CD4-positive, alpha-beta T cell treated with Interleukin-21 for 1 hour (primary cell): ENCODE results near the gene PTBP2.
A peak's percentile ranks its signal among the peaks of the same experiment; 100 is the strongest.

Experiments used
- DNase-seq: peaks from one replicate; pipeline ENCODE4 v3.0.0-alpha.2; 2020

Gene PTBP2

DNA sequence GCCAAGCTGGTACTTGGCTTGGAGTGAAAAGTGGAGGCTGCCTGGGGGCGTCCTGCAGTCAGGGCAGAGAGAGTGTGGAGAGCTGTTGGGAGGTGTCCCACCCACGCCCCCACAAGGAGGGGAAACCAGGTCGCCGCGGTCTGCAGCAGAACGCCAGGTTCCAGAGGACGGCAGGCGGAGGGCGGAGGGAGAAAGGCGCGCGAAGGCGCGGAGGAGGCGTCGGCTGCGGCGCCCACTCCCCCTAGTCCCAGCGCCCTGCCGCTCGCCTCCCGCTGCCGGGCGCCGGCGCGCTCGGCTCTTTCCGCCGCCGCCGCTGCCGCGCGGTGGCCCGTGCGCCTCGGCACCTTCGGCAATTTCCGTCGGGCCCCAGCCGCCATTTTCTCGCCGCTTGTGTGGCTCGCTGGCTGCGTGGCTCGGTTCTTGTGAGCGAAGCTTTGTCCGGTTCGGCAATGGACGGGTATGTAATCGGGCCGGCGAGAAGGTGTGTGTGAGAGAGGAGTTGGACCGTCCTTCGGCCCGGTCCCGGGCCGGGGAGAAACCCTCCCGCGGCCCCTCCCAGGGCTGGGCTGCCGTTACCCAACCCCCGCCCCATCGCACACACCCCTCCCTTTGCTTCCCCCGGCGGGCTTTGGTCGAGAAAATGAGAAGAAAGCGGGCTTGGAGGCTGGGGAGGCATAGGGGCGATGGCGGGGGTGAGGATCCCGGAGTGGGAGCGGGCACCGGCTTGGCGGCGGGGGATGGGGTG is at the start of gene PTBP2:
Gene PTBP2, plus strand, starts transcription at position 369 of the 745 bp plus-strand sequence. Its CDS starts 81 bp downstream, at position 450.
- peak; percentile 82 for DNase-seq

DNA sequence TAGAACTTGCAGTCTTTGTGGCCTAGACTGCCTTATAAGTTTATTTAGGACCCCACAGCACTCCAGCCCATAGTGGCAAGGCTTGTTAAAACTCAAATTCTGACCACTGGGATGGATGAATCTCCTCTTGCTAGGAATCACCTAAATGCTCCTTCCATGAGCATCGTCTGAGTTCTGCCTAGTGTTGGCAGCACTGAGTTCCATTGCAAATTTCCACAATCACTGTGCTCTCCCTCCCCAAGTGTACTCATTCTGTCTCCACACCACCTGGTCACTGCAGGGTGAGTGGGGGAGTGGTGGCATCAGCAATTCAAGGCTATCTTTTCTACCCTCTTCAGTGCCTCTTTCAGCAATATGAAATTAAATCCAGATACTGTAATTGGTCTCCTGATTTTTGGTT is 46.7 kb upstream of the PTBP2 start:
- DNase-seq = no peak

DNA sequence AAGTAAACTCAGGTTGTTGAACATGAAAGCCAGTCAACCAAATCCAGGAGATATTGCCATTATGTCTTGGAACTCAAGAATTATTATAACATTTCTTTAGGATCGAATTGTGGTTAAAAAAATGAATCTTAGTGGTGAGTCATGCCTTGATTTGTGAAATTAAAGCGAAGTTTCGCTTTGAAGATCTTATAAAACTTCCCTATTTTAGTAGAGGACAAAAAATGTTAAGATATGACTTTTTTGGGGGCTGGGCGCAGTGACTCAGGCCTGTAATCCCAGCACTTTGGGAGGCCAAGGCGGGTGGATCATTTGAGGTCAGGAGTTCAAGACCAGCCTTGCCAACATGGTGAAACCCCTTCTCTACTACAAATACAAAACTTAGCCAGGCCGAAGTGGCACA is 39.5 kb upstream of the PTBP2 start:
- no peak for DNase-seq

DNA sequence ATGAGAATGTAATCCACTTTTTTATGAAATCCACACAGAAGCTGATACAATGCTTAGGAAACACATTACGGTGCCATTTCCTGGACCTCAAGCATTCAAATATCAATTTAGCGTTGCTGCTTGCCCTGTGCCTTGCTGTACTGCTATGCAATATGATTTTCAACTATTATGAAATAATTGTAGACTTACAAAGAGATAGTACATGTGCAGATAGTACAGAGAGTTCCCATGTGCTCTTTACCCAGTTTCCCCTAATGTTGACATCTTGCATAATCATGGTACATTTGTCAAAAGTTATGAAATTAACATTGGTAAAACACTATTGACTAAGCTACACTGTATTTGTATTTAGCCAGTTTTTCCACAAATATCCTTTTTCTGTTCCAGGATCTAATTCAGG is 37.7 kb upstream of the PTBP2 start:
- no peak for DNase-seq

GRCh38 chr1:96684744-96685143 is 36.8 kb upstream of the PTBP2 start:
- DNase-seq = no peak

GRCh38 chr1:96688767-96689166 is 32.8 kb upstream of the PTBP2 start:
- DNase-seq = no peak

DNA sequence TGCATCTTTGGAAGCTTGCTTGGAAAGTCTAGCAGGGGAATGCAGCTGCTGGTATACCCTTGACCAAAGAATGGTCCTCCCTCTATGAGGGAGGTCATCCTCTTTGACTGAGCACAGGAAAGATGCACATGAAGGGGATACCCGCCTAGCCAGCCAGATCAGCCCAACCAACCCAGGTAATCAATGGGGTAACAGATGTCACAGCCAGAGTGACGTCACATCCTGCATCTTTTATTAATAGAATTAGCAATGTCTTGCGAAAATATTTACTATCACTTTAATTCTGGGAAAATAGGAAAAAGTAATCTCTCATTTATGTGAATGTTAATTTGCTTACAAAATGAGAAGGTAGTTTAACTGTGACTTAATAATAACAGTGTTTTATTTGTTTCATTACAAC is 25.6 kb upstream of the PTBP2 start:
- no peak for DNase-seq

GRCh38 chr1:96698342-96698983 is 23.1 kb upstream of the PTBP2 start:
- no peak for DNase-seq

GRCh38 chr1:96703186-96703585 is 18.4 kb upstream of the PTBP2 start:
- DNase-seq = no peak

GRCh38 chr1:96707023-96707422 is 14.6 kb upstream of the PTBP2 start:
- DNase-seq = no peak

- no peak for DNase-seq
Measured at GRCh38 chr1:96708482-96708881, 13.1 kb upstream of the PTBP2 start.

DNA sequence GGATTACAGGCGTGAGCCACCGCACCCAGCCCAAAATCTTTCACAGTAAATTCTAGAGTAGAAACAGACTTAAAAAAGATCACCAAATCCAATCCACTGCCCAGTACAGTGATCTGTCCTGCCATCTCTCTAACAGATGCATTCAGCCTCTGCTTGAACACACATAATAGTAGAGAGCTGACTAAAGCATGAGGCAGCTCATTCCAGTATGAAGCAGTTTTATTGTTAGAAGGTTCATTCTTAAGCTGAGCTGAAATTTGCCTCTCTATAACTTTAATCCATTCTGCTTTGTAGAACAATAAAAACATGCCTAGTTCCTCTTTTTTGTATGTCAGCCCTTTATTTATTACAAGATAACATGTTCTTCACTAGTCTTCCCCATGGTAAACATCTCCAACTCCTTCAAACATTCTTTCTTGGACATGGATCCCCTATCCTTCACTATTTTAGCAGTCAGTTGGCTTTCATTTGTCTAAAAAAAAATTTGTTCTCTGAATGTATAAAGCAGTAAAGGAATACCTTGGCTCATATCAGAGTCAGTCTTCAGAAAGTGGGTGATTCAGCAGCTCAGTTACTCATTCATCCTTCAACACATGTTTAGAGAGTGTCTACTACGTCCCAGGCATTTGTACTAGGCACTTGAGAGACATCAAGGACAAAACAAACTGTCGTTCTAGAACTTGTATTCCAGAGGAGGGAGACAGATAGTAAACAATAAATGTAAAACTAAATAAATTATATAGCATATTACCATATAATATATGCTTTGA is 10.7 kb upstream of the PTBP2 start:
- no peak for DNase-seq

DNA sequence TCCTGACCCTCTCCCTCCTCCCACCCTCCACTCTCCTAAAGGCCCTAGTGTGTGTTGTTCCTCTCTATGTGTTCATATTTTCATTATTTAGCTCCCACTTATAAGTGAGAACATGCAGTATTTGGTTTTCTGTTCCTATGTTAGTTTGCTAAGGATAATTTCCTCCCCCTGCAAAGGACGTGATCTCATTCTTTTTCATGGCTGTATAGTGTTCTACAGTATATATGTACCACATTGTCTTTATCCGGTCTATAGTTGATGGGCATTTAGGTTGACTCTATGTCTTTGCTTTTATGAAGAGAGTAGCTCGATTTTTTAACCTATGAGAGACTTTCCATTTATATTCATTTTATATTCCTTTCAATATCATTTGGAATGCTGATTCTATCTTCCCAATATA is 7.9 kb upstream of the PTBP2 start:
- DNase-seq = no peak

GRCh38 chr1:96714881-96715280 is 6.7 kb upstream of the PTBP2 start:
- no peak for DNase-seq

- DNase-seq = no peak
Measured at GRCh38 chr1:96715482-96715881, 6.1 kb upstream of the PTBP2 start.

DNA sequence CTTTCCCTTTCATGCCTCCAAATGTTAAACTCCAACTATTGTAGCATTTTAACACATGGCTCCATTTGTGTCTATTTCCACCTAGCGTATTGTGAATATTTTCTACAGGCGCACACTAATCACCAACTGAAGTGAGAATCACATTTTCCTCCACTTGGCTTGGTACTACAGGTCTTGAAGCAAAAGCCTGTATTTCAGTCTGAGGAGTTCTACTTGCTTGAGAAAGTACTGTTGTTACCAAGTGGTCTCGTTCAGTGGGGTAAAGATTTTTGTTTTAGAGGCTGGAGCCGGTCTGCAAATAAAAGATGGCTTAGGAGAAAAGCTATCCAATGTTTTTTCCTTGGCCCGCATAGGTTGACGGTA is 550 bp upstream of the PTBP2 start:
- DNase-seq = peak; percentile 4

DNA sequence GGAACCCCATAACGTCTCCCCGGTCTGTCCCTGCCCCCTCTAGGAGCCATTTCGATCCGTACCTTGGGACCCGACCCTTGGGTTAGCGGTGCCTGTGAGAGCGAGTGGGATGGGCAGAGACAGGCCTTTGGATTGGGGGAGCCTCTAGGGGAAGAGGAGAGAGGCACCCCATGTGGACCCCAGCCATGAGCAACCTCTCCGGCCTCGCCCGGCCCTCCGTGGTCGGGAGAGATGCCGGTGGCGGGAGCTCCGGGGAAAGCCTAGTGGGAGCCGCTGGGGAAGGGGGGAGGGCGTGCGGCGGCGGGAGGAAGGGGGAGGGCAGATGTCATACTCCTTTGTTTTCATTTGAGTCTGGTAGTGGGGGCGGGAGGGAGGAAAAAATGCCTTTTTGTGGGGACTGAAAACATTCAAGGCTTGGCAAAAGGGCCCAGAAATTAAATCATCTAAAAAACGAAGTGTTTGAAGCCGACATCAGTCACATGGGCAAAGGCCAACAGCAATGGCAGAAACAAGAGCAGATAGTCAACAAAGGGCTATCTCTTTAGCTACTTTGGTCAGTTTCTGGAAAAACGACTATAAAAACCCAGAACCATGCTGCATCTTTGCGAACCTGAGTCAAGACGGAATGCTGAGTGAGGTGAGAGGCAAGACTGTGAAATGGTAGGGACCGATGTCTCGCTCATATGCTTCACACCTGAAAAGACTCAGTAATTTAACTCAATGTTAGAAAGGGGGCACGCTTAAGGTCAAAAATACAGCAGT is 758 bp downstream of the PTBP2 start:
- DNase-seq = no peak

DNA sequence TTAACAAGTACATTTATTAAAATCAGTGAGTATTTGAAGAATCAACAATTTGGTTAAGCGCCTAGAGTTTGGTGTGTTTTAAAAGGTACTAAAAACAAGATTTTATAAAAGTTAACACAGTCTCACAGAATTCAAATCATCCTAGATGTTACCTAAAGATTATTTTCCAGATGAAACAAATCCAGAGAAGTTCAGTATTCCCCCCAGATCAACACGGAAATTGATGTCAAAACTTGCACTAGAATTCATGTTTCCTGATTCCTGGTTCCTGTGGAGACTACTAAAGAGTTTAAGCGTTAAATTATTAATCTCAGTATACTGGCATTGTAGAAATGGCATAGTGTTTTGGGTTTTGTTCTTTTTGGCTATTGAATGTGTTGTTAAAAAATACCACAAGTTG is 1.4 kb downstream of the PTBP2 start:
- DNase-seq = no peak

DNA sequence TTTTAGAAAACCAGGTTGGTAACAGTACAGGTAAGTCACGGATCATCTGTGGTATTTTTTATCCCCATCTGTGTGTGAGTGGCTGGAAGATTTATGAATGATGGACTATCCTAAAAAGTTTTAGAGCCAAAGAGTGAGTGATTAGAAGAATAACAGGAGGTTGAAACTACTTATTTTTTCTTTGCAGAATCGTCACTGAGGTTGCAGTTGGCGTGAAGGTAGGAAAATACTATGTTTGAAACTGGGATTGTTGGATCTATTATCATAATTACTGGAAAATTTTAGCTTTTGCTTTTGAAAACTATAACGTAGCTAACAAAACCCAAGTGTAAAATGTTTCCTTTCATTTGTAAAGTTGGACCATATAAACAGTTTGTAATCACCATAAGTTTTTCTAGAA is 1.8 kb downstream of the PTBP2 start:
- no peak for DNase-seq

DNA sequence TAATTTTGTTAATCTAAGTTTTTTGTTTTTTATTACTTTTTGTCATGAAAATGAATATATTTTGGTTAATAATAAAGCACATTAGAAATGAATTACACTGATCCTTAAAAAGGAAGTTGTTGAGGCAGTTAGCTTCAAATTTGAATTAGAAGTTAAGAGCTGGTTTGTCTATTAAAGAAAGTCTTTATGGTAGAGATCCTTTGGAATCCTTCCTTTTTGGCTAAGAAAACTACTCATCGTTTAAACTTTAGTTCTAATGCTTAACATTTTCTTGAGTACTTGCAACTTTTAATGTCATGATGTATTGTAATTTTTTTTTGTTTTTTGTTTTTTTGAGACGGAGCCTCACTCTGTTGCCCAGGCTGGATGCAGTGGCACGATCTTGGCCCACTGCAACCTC is 2.4 kb downstream of the PTBP2 start:
- DNase-seq = no peak

GRCh38 chr1:96727860-96728259 is 6.3 kb downstream of the PTBP2 start:
- DNase-seq = no peak

GRCh38 chr1:96730574-96731298 is 9.2 kb downstream of the PTBP2 start:
- DNase-seq = no peak

DNA sequence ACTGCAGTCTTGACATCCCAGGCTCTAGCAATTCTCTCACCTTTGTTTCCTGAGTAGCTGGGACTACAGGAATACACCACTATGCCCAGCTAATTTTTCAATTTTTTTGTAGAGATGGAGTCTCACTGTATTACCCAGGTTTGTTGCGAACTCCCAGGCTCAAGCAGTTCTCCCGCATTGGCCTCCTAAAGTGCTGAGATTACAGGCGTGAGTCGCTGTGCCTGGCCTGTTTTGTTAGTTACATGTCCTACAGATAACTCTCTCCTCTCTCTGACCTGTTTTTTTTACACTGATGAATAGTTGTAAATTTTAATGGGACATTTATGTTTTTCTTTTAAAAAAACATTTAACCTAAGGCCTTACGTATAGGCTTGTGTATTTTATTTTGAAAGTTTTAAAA is 19.8 kb downstream of the PTBP2 start:
- no peak for DNase-seq
